GM21423 (cell line): ENCODE results near the gene UPK1B.
"Not testable (repeated sequence)": the region's sequence is repeated elsewhere in the genome, so short reads cannot be mapped to it uniquely, and the experiment has no call there.

Source experiments
- ATAC-seq: cut with Tn5 transposase; IDR thresholded peaks from one replicate; pipeline ENCODE4 v1.9.1; 2021; ENCODE audit warnings: mild to moderate bottlenecking, moderate library complexity; ENCODE audit not compliant: unreplicated experiment

Gene UPK1B

GRCh38 chr3:119173325-119173724 is at the start of gene UPK1B:
TSS of gene UPK1B (plus strand) at chr3:119173598. CDS start at chr3:119186742, 13,144 bp downstream.
- no peak for ATAC-seq

- ATAC-seq, result no peak
Measured at GRCh38 chr3:119125342-119125741, 48.1 kb upstream of the UPK1B start.

- no peak for ATAC-seq
Measured at GRCh38 chr3:119125742-119126504, 47.5 kb upstream of the UPK1B start.

GRCh38 chr3:119130291-119130690 is 43.1 kb upstream of the UPK1B start:
- not testable (repeated sequence) for ATAC-seq

GRCh38 chr3:119132291-119132690 is 41.1 kb upstream of the UPK1B start:
- ATAC-seq, result not testable (repeated sequence)

GRCh38 chr3:119139360-119139759 is 34.0 kb upstream of the UPK1B start:
- ATAC-seq, result not testable (repeated sequence)

- ATAC-seq, result no peak
Measured at GRCh38 chr3:119140466-119140865, 32.9 kb upstream of the UPK1B start.

- peak; percentile 13 for ATAC-seq
Measured at GRCh38 chr3:119145128-119145499, 28.3 kb upstream of the UPK1B start.

GRCh38 chr3:119145500-119146167 is 27.8 kb upstream of the UPK1B start, which contains the start of gene TEX55:
TSS of gene TEX55 (plus strand) at chr3:119146165. CDS start at chr3:119146190, 25 bp downstream.
- peak; percentile 72 for ATAC-seq

GRCh38 chr3:119146578-119147375 is 26.6 kb upstream of the UPK1B start:
- ATAC-seq, result no peak

GRCh38 chr3:119147494-119147893 is 25.9 kb upstream of the UPK1B start:
- ATAC-seq, result no peak

GRCh38 chr3:119148493-119149180 is 24.8 kb upstream of the UPK1B start:
- ATAC-seq, result no peak

GRCh38 chr3:119149484-119149883 is 23.9 kb upstream of the UPK1B start:
- no peak for ATAC-seq

- ATAC-seq, result no peak
Measured at GRCh38 chr3:119156868-119157267, 16.5 kb upstream of the UPK1B start.

GRCh38 chr3:119157971-119158370 is 15.4 kb upstream of the UPK1B start:
- no peak for ATAC-seq

- ATAC-seq, result no peak
Measured at GRCh38 chr3:119160361-119160760, 13.0 kb upstream of the UPK1B start.

GRCh38 chr3:119160815-119161214 is 12.6 kb upstream of the UPK1B start:
- no peak for ATAC-seq

- no peak for ATAC-seq
Measured at GRCh38 chr3:119161240-119161639, 12.2 kb upstream of the UPK1B start.

- not testable (repeated sequence) for ATAC-seq
Measured at GRCh38 chr3:119164745-119165144, 8.7 kb upstream of the UPK1B start.

- no peak for ATAC-seq
Measured at GRCh38 chr3:119170821-119171220, 2.6 kb upstream of the UPK1B start.
